Dedifferentiated amniotic fluid mesenchymal stem cell (primary cell): ENCODE measurements around the gene ARMC9.
"Not testable (repeated sequence)": the region's sequence is repeated elsewhere in the genome, so short reads cannot be mapped to it uniquely, and the experiment has no call there.

ENCODE experiments used
- DNase-seq: peaks from one replicate; pipeline ENCODE4 v3.0.0-alpha.2; 2016; ENCODE audit errors: extremely low spot score

Gene ARMC9

GRCh38 chr2:231287696-231288095, 89.3 kb downstream of the ARMC9 start:
- DNase-seq: no peak

- no peak for DNase-seq
These were observed 90.2 kb downstream of the ARMC9 start for GRCh38 chr2:231288590-231288989.

GRCh38 chr2:231290321-231291015, 92.0 kb downstream of the ARMC9 start:
- DNase-seq: no peak

- DNase-seq: no peak
These were observed 94.2 kb downstream of the ARMC9 start for GRCh38 chr2:231292472-231293134.

GRCh38 chr2:231293163-231293562, 94.7 kb downstream of the ARMC9 start:
- no peak for DNase-seq

GRCh38 chr2:231294116-231294515, 95.7 kb downstream of the ARMC9 start:
- DNase-seq: no peak

GRCh38 chr2:231294571-231295362, 96.3 kb downstream of the ARMC9 start:
- no peak for DNase-seq

- DNase-seq: no peak
These were observed 96.9 kb downstream of the ARMC9 start for GRCh38 chr2:231295363-231295655.

GRCh38 chr2:231296401-231296974, 98.1 kb downstream of the ARMC9 start:
- DNase-seq: no peak

GRCh38 chr2:231297108-231297908, 98.9 kb downstream of the ARMC9 start:
- no peak for DNase-seq

GRCh38 chr2:231298091-231298490, 99.7 kb downstream of the ARMC9 start:
- DNase-seq: no peak

- no peak for DNase-seq
These were observed 100.8 kb downstream of the ARMC9 start for GRCh38 chr2:231299267-231299666.

- DNase-seq: no peak
These were observed 101.7 kb downstream of the ARMC9 start for GRCh38 chr2:231300020-231300721.

- DNase-seq: no peak
These were observed 102.3 kb downstream of the ARMC9 start for GRCh38 chr2:231300722-231301076.

GRCh38 chr2:231304259-231304658, 105.8 kb downstream of the ARMC9 start:
- DNase-seq: not testable (repeated sequence)

- DNase-seq: no peak
These were observed 106.8 kb downstream of the ARMC9 start for GRCh38 chr2:231305221-231305620.

GRCh38 chr2:231306791-231307393, 108.5 kb downstream of the ARMC9 start:
- DNase-seq: no peak

- DNase-seq: no peak
These were observed 109.8 kb downstream of the ARMC9 start for GRCh38 chr2:231308219-231308618.

GRCh38 chr2:231308631-231309428, 110.4 kb downstream of the ARMC9 start:
- DNase-seq: no peak

GRCh38 chr2:231312066-231312465, 113.6 kb downstream of the ARMC9 start:
- DNase-seq: no peak
